GM20000 (cell line): ENCODE data around the gene POLE3.

ENCODE experiments used
- DNase-seq: peaks from one replicate; pipeline ENCODE4 v3.0.0; 2012; ENCODE audit warnings: low spot score
- CTCF ChIP-seq: IDR thresholded peaks from 2 replicates; pipeline ENCODE4 v1.5.1; 2012; ENCODE audit warnings: mild to moderate bottlenecking, control low read depth; ENCODE audit errors: extremely low read depth, missing control alignments

POLE3 gene

GRCh38 chr9:113401027-113401792 is 9.3 kb downstream of the POLE3 start, which contains the start of gene ALAD:
Gene ALAD, minus strand, starts transcription at chr9:113401284. Its CDS starts 7,725 bp downstream, at chr9:113393559.
- peak; percentile 98 for DNase-seq
- peak; percentile 87 for TF ChIP-seq CTCF

GRCh38 chr9:113399646-113400200 is 10.8 kb downstream of the POLE3 start:
- TF ChIP-seq CTCF = no peak
- no peak for DNase-seq

DNA sequence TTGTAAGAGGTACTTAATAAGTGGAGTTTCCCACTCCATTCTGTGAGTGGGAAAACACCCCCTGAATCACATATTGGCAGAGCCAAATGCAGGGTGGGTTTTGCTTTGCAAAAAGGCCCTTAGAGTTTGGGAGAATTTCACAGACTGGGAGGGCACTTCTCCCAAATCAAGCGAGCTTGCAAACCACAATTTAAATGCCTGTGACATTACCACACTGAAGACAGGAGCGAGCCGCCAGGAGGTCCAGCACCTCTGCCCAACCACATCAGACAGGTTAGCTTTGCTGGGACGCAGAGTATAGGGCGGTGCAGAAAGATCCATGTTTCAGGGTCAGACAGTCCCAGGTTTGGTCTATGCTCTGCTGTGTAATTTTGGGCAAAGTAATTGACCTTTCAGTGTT is 11.7 kb downstream of the POLE3 start:
- no peak for TF ChIP-seq CTCF
- DNase-seq = no peak

- no peak for TF ChIP-seq CTCF
- DNase-seq = no peak
These were observed 13.3 kb downstream of the POLE3 start for GRCh38 chr9:113397203-113397631.

GRCh38 chr9:113395000-113395861 is 15.2 kb downstream of the POLE3 start:
- TF ChIP-seq CTCF = no peak
- DNase-seq = no peak

- no peak for TF ChIP-seq CTCF
- DNase-seq = no peak
These were observed 17.2 kb downstream of the POLE3 start for GRCh38 chr9:113393281-113393680.

DNA sequence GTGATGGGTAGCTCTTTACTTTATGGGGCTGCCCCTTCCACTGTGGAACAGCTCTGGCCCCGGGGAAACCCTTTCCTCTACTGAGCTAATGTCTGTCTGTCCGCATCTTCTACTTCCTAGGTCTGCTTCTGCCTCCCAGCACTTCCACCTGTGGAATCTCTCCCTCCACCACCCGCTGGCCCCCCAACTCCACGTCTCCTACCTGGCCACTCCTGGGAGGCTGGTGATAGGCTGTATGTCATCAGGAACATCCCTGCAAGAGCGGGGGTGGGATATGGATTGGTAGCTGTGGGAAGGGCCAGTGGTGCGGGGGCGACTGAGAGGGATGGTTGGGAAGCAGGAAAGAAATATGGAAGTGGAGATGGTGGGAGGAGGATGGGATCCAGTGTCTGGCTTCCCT is 18.6 kb downstream of the POLE3 start:
- no peak for DNase-seq
- TF ChIP-seq CTCF = no peak
